OCI-LY7 (cell line): ENCODE results near the gene C1orf116. TPM values are rescaled to one million over a fixed set of nuclear protein-coding genes. Genes with fewer than 3 reads are reported as not detected.

Source experiments
- BruUV-seq: library from RNA; stranded (reverse); fragments of 400-500 nt; replicated peaks from 2 replicates; lab custom pipeline; 2021; lab: Mats Ljungman, UMichigan
- CTCF ChIA-PET: fragments of 300-600 bp; sonication (Branson Sonifier 250); formaldehyde crosslinking; loops from one replicate; lab custom pipeline; 2022; ENCODE audit warnings: antibody characterized with exemption; ENCODE audit not compliant: unreplicated experiment; lab: Charles Lee
- POLR2A ChIA-PET: fragments of 300-600 bp; sonication (Branson Sonifier 250); formaldehyde crosslinking; loops from one replicate; lab custom pipeline; 2022; ENCODE audit warnings: antibody characterized with exemption; lab: Charles Lee
- DNase-seq: peaks from one replicate; pipeline ENCODE4 v3.0.0-alpha.2; 2015; ENCODE audit warnings: low spot score
- H2AFZ ChIP-seq: fragments of 200-600 bp; sonication (generic), shearing (Covaris generic); 2 replicates; pipeline ENCODE4 v1.6.1; 2014; ENCODE audit warnings: mild to moderate bottlenecking, antibody characterized with exemption, low read length, moderate library complexity
- H3K27ac ChIP-seq: fragments of 200-600 bp; sonication (generic); 2 replicates; pipeline ENCODE4 v1.5.1; 2014; ENCODE audit warnings: mixed run types, low read depth, mild to moderate bottlenecking, moderate library complexity, low read length, inconsistent platforms; ENCODE audit not compliant: poor library complexity, severe bottlenecking
- H3K36me3 ChIP-seq: fragments of 200-600 bp; sonication (generic); 2 replicates; pipeline ENCODE4 v1.6.1; 2014; ENCODE audit warnings: mild to moderate bottlenecking, antibody characterized with exemption, low read length, moderate library complexity, mixed read lengths; ENCODE audit not compliant: insufficient read depth
- H3K4me1 ChIP-seq: fragments of 200-600 bp; sonication (generic); 2 replicates; pipeline ENCODE4 v1.5.1; 2014; ENCODE audit warnings: mild to moderate bottlenecking, low read length; ENCODE audit not compliant: insufficient read depth, poor library complexity, severe bottlenecking
- H3K4me2 ChIP-seq: fragments of 200-600 bp; sonication (generic); 2 replicates; pipeline ENCODE4 v1.6.1; 2014; ENCODE audit warnings: mild to moderate bottlenecking, low read length
- H3K4me3 ChIP-seq: fragments of 200-600 bp; sonication (generic); 2 replicates; pipeline ENCODE4 v1.5.1; 2014; ENCODE audit warnings: mild to moderate bottlenecking, low read depth, low read length; ENCODE audit not compliant: poor library complexity, severe bottlenecking
- H3K79me2 ChIP-seq: fragments of 200-600 bp; sonication (generic); 2 replicates; pipeline ENCODE4 v1.6.1; 2016; ENCODE audit warnings: low read depth, mild to moderate bottlenecking, low read length, moderate library complexity, mixed read lengths; ENCODE audit not compliant: insufficient read depth
- H3K9me2 ChIP-seq: fragments of 200-600 bp; sonication (generic); 2 replicates; pipeline ENCODE4 v1.6.1; 2016; ENCODE audit warnings: mild to moderate bottlenecking, low read length, mixed read lengths; ENCODE audit not compliant: insufficient read depth
- H3K9me3 ChIP-seq: fragments of 200-600 bp; sonication (generic); 2 replicates; pipeline ENCODE4 v1.6.1; 2014; ENCODE audit warnings: mild to moderate bottlenecking, mixed run types, low read length, mixed read lengths
- H4K20me1 ChIP-seq: fragments of 200-600 bp; sonication (generic); 2 replicates; pipeline ENCODE4 v1.6.1; 2014; ENCODE audit warnings: mild to moderate bottlenecking, antibody characterized with exemption, low read length, moderate library complexity, mixed read lengths; ENCODE audit not compliant: insufficient read depth
- CTCF ChIP-seq: fragments of 200-600 bp; sonication (generic); conservative IDR thresholded peaks from 2 replicates; pipeline ENCODE4 v1.5.1; 2014; ENCODE audit warnings: mild to moderate bottlenecking, antibody characterized with exemption, low read length, moderate library complexity, mixed read lengths
- EZH2phosphoT487 ChIP-seq: fragments of 200-600 bp; sonication (generic); IDR thresholded peaks from 2 replicates; pipeline ENCODE4 v1.6.1; 2018; ENCODE audit warnings: low read depth, borderline replicate concordance, mild to moderate bottlenecking, mixed run types, antibody characterized with exemption, low read length, moderate library complexity, mixed read lengths
- intact Hi-C: fragments of 100-400 bp; cut with micrococcal nuclease; formaldehyde crosslinking; loops from one replicate; pipeline ENCODE4 v1.10.0; 2022; ENCODE audit not compliant: unreplicated experiment
- total RNA-seq, 2 experiments: library from RNA; depleted of rRNA in 1 of 2; stranded (reverse); fragments of >200 nt in 1 of 2; shearing (Covaris generic) in 1 of 2; gene quantifications; 2 replicates each; pipeline ENCODE4 v1.2.3, GENCODE V29; 2014 to 2022

C1orf116 gene
- total RNA-seq, 2 experiments from 2014 or later = not detected

- intact Hi-C loops = loop anchor here (1.0 to 10.0 kb wide), 3 partner anchors 27 to 73 kb away; no protein-coding TSS in a partner anchor
Observed at GRCh38 chr1:207077470-207078377, 45.2 kb upstream of the C1orf116 start.

GRCh38 chr1:207077012-207077411 lies 44.5 kb upstream of the C1orf116 start:
- TF ChIP-seq EZH2phosphoT487 (no peak), CTCF (no peak)
- no peak overlapping the region for H3K4me2 ChIP-seq
- H3K27ac ChIP-seq = no peak overlapping the region
- ChIA-PET POLR2A (interaction anchor here (2.3 kb wide), 1 partner anchor 24 kb away, joined by 6 read pairs; the partner anchor contains the start of gene PFKFB2), CTCF (interaction anchor here (1.2 kb wide), 1 partner anchor 24 kb away, joined by 3 read pairs; the partner anchor contains the start of gene PFKFB2)
- no peak overlapping the region for H3K4me3 ChIP-seq
- no peaks in the 10 kb centered on the region for H3K79me2 ChIP-seq
- no peaks in the 10 kb centered on the region for H3K9me3 ChIP-seq
- H2AFZ ChIP-seq = no peak overlapping the region
- no TSS peak for BruUV-seq
- DNase-seq = no peak
- H4K20me1 ChIP-seq = no peaks in the 10 kb centered on the region
- intact Hi-C loops = loop anchor here (1.0 to 10.0 kb wide), 3 partner anchors 27 to 72 kb away; no protein-coding TSS in a partner anchor
- no peaks in the 10 kb centered on the region for H3K36me3 ChIP-seq
- H3K9me2 ChIP-seq = no peaks in the 10 kb centered on the region
- no peaks in the 10 kb centered on the region for H3K4me1 ChIP-seq

More at GRCh38 chr1:207077470-207078377, 45.2 kb upstream of the C1orf116 start:
- Histone ChIP-seq H3K4me1 (no peaks in the 10 kb centered on the region), H3K36me3 (no peaks in the 10 kb centered on the region), H2AFZ (no peak overlapping the region), H3K9me2 (no peaks in the 10 kb centered on the region), H3K27ac (no peak overlapping the region), H3K4me3 (no peak overlapping the region), H3K9me3 (no peaks in the 10 kb centered on the region), H4K20me1 (no peaks in the 10 kb centered on the region), H3K79me2 (no peaks in the 10 kb centered on the region), H3K4me2 (no peak overlapping the region)
- DNase-seq = peak; percentile 75
- BruUV-seq = no TSS peak
- TF ChIP-seq CTCF (peak; percentile 93), EZH2phosphoT487 (no peak)
- ChIA-PET POLR2A (interaction anchor here (0.6 to 2.3 kb wide), 2 partner anchors 25 kb away, joined by 3 to 6 read pairs; partner anchors contain the start of gene PFKFB2), CTCF (no interaction called here)
